ENCODE data around the gene GINS3.
"Not testable (repeated sequence)": the region's sequence is repeated elsewhere in the genome, so short reads cannot be mapped to it uniquely, and the experiment has no call there.

DNA sequence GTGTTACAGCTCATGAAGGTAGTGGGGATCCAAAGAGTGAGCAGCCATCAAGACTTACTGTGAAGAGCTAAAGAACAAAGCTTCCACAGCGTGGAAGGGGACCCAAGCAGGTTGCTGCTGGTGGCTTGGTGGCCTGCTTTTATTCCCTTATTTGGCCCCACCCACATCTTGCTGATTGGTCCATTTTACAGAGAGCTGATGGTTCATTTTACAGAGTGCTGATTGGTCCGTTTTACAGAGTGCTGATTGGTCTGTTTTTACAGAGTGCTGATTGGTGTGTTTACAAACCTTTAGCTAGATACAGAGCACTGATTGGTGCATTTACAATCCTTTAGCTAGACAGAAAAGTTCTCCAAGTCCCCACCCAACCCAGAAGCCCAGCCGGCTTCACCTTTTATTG, 9.0 kb downstream of the GINS3 start:
- TF ChIP-seq POLR2A (IDR thresholded peaks at IDR 0.05): not testable (repeated sequence)
- TF ChIP-seq, protein P1, sequence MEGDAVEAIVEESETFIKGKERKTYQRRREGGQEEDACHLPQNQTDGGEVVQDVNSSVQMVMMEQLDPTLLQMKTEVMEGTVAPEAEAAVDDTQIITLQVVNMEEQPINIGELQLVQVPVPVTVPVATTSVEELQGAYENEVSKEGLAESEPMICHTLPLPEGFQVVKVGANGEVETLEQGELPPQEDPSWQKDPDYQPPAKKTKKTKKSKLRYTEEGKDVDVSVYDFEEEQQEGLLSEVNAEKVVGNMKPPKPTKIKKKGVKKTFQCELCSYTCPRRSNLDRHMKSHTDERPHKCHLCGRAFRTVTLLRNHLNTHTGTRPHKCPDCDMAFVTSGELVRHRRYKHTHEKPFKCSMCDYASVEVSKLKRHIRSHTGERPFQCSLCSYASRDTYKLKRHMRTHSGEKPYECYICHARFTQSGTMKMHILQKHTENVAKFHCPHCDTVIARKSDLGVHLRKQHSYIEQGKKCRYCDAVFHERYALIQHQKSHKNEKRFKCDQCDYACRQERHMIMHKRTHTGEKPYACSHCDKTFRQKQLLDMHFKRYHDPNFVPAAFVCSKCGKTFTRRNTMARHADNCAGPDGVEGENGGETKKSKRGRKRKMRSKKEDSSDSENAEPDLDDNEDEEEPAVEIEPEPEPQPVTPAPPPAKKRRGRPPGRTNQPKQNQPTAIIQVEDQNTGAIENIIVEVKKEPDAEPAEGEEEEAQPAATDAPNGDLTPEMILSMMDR (IDR thresholded peaks at IDR 0.05 in 8 of 11, conservative IDR thresholded peaks at IDR 0.05 in 3 of 11): not testable (repeated sequence)

All from spleen (tissue), 7 donors.